Raji (cell line): ENCODE data around the gene ZFAND2A.

Experiments
- POLR2A ChIP-seq: IDR thresholded peaks from 2 replicates; pipeline ENCODE4 v1.6.1; 2011; ENCODE audit warnings: low read depth, low read length, control low read depth; ENCODE audit not compliant: insufficient read depth

Gene ZFAND2A

DNA sequence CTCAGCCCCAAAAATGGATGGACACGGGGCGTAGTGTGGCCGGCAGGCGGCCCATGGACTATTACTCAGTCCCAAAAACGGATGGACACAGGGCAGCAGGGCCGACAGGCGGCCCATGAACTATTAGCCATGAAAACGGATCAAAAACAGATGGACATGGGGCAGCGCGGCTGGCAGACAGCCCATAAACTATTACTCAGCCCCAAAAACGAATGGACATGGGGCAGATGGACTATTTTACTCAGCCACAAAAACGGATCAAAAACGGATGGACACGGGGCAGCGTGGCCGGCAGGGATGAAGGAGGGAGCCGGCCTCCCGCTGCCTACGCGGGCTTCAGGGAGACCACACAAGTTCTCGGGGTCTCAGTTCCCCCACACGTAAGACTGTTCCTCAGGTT is 39.2 kb downstream of the ZFAND2A start:
- no peak for TF ChIP-seq POLR2A

DNA sequence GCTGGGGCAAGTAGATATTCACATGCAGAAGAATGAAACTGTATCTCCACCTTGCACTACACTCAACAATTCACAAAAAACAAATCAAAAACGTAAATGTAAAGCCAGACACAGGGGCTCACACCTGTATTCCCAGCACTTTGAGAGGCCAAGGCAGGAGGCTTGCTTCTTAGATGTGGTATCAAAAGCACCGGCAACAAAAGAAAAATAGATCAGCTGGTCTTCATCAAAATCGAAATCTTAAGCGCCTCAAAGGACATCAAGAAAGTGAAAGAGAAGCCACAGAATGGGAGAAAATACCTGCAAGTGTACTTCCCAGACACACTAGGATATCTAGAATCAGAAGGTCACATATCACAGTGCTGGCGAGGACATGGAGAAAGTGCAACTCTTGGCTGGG is 40.8 kb downstream of the ZFAND2A start:
- TF ChIP-seq POLR2A = no peak

DNA sequence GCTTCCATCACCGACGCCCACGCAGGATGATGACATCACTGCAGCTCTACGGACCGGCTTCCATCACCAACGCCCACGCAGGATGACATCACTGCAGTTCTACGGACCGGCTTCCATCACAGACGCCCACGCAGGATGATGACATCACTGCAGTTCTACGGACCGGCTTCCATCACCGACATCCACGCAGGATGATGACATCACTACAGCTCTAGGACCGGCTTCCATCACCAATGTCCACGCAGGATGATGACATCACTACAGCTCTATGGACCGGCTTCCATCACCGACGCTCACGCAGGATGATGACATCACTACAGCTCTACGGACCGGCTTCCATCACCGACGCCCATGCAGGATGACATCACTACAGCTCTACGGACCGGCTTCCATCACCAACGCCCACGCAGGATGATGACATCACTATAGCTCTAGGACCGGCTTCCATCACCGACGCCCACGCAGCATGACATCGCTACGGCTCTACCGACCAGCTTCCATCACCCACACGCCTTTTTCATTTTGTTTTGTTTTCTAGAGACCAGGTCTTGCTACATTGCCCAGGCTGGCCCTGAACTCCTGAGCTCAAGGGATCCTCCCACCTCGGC is 42.6 kb downstream of the ZFAND2A start:
- no peak for TF ChIP-seq POLR2A

DNA sequence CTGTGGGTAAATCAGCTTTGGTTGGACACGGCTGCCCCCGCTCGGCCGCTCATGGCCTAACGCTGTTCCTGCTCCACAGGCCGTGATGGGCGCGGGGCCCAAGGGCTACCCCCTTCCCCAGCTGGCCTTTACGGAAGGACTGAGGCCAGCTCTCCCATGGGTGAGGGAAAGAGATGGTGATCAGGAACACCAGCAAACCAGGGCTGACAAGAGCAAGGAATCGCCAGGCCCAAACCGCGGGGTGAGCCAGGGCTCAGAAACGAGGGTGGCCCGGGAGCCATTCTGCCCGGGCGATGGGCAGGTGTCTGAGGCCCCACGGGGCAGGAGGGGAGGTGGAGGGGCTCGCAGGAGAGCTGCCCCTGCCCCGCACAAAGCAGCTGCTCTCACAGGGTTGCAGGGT is 45.5 kb downstream of the ZFAND2A start:
- no peak for TF ChIP-seq POLR2A

DNA sequence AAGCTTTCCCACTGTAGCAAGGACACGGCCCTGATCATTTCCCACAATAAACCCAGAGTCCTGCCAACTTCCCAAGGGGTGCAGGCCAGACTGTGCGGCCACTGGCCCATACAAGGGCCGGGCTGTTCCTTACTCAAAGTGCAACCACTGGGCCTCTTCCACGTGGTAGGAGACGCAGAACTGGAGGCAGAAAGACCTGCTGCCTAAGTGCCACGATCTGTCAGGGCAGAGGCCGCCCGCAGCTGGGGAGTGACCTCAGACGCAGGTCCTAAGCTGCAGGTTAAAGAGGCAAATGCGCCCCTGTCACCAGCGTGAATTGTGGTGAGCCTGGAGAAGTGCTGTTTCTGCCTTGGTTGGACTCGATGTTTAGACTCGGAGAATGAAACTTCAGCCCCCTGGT is 45.9 kb downstream of the ZFAND2A start:
- no peak for TF ChIP-seq POLR2A

DNA sequence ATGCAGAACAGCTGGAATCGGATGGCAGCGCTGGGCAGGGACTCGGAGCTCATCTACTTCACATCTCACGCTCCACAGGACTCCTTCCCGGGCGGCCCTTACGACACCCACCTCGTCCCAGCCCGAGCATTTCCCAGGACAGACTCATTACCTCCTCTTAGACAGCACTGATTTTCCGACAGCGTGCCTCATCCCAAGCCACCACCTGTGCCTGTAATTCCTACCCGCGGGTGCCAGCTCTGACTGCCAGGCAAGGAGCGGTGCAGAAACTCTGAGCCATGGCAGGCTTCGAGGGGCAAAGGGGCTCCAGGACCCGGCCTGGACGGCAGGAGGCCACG is 46.5 kb downstream of the ZFAND2A start:
- TF ChIP-seq POLR2A = no peak

DNA sequence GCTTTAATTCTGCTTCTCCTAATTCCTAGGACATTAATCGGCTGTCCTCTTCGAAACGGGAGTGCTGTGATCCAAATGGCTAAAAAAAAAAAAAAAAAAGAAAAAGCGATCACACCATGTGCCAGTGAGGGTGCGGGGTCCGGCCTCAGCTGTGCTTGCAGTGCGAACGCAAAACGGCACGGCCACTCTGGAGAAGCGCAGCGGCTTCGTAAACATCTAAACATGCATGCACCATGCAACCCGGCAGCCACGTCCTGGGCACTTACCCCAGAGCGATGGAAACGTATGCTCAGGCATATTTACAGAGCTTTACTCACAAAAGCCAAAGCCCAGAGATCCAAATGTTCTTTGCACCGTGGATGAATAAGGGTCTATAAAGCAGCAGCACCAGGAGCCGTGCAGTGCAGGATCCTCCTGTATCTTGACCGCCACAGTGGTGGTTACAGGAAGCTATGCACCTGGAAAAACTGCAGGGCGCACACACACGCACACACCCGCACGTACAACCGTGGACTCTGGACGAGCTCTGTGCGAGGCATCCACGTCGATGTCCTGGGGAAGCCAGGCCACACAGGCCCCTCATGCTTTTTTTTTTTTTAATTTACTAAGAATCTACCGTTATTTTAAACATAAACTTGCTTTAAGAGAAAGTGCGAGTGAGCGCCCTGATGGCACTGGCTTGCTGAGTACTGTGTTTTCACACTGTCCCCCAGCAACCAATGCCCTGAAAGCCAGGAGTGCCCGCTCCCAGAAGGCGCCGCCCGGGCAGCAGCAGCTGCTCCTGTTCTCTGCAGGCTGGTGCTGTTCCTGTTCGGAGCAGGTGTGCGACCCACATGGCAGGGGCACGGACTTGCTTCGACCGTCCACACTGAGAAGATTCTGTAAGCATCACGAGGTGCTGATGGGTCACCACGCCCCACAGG is 47.1 kb downstream of the ZFAND2A start:
- TF ChIP-seq POLR2A = no peak

DNA sequence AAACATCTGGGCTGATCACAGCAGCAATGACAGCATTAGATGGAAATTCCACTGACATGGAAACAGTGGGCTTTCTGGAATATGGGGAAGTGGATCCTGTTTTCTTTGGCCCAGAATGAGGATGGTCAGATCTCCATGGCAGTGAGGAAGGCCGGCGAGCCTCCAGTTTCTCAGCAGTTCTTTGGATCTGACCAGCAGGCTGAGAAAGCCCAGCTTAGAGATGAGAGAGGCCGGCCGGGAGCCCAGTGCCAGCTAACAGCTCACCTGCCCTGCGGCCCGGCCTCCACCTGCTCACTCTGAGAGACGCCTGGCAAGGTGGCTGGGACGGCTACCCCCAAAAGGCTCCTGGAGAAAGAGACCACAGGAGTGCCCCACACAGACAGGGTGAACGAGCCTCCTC is 47.9 kb downstream of the ZFAND2A start:
- no peak for TF ChIP-seq POLR2A

DNA sequence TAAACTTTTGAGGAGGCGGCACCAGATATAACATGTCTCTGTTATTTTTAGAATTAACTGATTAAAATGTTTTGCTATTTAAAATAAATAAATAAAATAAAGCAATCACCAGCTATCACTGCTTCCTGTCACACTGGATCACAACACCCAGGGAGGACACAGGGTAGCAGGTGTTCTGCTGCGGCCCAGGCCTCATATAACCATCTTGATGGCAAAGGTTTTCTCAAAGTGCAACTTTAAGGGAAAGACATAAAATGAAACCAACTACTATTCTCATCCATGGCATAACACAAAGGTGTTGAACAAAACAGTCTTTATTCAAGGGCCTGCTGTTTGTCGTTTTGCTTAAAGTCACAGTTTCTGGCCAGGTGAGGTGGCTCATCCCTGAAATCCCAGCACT is 48.8 kb downstream of the ZFAND2A start:
- TF ChIP-seq POLR2A = no peak

DNA sequence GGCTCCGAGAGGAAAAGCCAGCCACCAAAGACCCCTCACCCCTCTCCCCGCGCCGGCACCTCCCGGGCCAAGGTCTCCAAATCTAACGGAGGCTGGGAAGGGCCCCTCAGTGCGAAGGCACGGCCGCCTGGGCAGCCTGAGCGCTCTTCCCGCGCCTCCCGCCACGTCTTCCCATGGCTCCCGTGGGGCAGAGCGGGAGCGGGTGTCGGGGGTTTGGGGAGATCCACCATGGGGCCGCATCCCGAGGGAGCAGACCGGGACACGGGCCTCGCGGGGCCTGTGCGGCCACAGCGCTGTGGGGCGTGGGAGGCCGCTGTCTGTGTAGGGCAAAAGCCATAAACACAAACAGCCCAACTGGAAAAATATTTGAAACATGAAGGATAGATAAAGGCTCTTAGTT is 49.6 kb downstream of the ZFAND2A start:
- TF ChIP-seq POLR2A = no peak

DNA sequence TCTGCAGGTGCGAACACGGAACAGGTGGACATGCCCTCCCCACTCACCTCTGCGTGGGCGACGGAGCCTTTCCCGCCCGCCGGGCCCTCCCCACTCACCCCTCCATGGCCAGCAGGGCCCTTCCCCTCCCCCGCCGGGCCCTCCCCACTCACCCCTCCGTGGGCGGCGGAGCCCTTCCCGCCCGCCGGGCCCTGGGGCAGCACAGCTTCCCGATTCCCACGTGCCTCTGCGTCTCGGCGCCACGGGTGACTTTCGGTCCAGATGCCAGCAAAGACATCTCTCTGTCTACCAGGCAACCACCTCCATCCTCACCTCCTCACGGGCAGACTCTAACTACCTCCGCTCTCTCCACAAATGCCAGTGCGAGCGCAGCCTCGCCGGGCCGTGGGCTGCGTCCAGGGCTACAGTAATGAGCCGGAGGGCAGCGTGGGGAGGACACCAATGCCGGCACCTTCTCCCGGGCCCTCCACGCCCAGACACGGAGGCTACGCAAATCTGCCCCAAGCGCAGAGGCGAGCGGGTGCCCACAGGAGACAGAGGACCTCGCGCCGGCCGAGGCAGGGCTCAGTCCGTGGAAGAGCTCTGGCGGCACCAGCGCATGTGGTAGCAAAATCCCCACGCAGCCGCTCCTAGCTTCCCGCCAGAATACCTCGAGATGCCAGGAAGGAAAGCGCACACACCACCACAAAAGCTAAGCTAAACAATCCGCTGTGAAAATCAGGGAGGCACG is 50.2 kb downstream of the ZFAND2A start:
- no peak for TF ChIP-seq POLR2A

DNA sequence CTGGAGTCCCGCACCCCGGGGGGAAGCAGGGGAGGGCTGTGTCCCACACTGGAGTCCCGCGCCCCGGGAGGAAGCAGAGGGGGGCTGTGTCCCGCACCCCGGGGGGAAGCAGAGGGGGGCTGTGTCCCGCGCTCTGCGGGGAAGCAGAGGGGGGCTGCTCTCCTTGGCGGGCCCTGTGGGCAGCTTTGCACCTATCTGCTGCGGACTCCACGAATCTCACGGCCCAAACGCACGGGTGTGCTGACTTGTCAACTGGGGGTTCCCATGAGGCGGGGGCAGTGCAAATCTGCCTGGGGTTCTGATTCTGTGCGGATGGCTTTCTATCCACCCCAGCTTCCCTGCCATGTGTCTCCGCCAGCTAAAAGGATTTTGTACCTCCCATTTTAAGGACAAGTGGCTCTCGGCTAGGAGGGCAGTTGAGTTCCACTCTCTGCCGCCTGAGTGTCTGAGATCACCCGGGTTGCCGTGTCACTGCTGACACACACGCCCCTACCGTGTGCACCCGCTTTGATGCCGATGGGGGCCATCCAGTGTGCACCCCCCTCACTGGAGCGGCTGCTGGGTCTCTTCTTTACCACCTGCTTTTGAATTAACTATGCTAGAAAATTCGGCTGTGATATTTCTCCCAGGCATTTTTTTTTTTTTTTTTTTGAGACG is 51.6 kb downstream of the ZFAND2A start:
- no peak for TF ChIP-seq POLR2A

DNA sequence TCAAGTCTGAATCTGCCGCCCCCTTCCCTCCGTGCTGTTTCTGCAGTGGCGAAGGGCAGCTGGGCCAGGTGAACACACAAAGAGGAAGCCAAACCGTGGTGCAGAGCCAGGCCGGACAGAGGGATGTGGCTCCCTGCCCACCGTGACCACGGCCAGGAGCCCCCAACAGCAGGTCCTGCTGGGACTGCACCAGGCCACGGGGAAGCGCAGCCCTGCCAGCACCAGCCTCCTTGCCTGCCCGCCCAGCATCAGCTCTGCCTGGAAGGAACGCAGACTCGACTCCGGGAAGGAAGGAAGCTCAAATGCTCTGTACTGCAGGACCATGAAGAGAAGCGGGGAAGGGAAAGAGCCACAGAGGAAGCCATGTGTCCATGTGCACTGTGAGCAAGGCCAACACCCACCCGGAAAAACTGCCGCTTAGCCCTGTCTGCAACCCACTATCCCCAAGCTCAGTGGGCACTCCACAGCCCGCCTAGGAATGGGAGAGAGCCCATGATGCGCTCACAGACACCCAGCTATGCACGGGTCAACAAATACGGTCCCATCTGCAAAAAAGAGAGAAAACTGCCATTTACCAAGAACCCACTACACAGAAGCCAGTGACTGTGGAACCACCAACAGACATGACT is 53.1 kb downstream of the ZFAND2A start:
- TF ChIP-seq POLR2A = no peak

DNA sequence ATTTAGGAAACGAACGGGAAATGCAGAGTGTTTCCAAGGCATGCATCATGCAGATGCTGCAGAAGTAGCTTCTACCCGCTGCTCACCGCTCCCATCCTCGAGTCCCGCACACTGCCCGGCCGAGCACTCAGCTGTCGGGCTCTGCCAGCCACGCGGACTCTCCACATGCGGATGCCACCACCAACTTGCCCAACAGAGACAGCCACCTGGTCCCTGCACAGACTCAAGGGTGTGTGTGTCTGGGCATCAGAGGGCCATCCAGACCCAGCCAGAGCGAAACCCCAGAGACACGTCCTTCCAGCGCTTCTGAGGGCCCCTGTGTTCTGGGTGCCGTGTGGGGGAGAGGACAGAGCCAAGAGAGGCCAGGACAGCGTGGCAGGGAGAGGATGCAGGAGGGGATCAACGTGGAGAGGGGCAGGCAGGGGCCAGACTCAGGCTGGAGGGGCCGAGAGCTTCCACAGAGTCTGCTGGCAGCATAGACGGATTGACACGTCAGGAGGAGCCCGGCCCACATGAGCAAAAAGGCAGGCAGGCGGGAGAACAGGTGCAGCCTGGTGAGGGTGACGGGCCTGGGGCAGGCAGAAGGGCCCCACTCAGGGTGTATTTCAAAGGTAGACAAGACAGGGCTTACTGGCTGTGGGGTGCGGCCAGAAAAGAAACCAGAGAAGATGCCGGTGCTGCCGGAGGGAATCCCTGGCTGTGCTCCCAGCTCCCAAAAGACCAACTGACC is 53.8 kb downstream of the ZFAND2A start:
- no peak for TF ChIP-seq POLR2A
